H9 (cell line): ENCODE data around the gene SEMA3E. TPM values are rescaled to one million over a fixed set of nuclear protein-coding genes. Genes with fewer than 3 reads are reported as not detected.

Source experiments
- DNase-seq: peaks from one replicate; pipeline ENCODE4 v3.0.0-alpha.2; 2017
- H2AFZ ChIP-seq: one replicate; pipeline ENCODE4 v1.6.1; 2013; ENCODE audit warnings: mild to moderate bottlenecking, low read length, control low read depth, moderate library complexity
- H2AK5ac ChIP-seq: 2 replicates; pipeline ENCODE4 v1.6.1; 2013; ENCODE audit warnings: low read length, control low read depth, mixed read lengths; ENCODE audit not compliant: insufficient read length
- H2BK120ac ChIP-seq: one replicate; pipeline ENCODE4 v1.6.1; 2013; ENCODE audit warnings: low read depth, mild to moderate bottlenecking, low read length, control low read depth, inconsistent platforms; ENCODE audit not compliant: poor library complexity, severe bottlenecking
- H2BK12ac ChIP-seq: 2 replicates; pipeline ENCODE4 v1.6.1; 2013; ENCODE audit warnings: low read length, control low read depth, mixed read lengths, low read depth; ENCODE audit not compliant: insufficient read length
- H2BK15ac ChIP-seq: 2 replicates; pipeline ENCODE4 v1.6.1; 2013; ENCODE audit warnings: low read depth, low read length, control low read depth
- H2BK20ac ChIP-seq: one replicate; pipeline ENCODE4 v1.6.1; 2013; ENCODE audit warnings: low read depth, mild to moderate bottlenecking, low read length, control low read depth, inconsistent platforms; ENCODE audit not compliant: poor library complexity, severe bottlenecking
- H2BK5ac ChIP-seq: 2 replicates; pipeline ENCODE4 v1.6.1; 2013; ENCODE audit warnings: low read length, control low read depth, mixed read lengths; ENCODE audit not compliant: insufficient read length
- H3K14ac ChIP-seq: 2 replicates; pipeline ENCODE4 v1.6.1; 2013; ENCODE audit warnings: low read length, control low read depth; ENCODE audit not compliant: insufficient read depth
- H3K18ac ChIP-seq: 2 replicates; pipeline ENCODE4 v1.6.1; 2013; ENCODE audit warnings: low read depth, mild to moderate bottlenecking, mixed read lengths, low read length, control low read depth; ENCODE audit not compliant: insufficient read length
- H3K23ac ChIP-seq: 2 replicates; pipeline ENCODE4 v1.6.1; 2013; ENCODE audit warnings: low read length, control low read depth, mixed read lengths, low read depth; ENCODE audit not compliant: insufficient read length
- H3K23me2 ChIP-seq: 2 replicates; pipeline ENCODE4 v1.6.1; 2013; ENCODE audit warnings: low read depth, mild to moderate bottlenecking, mixed read lengths, low read length, control low read depth; ENCODE audit not compliant: insufficient read length, poor library complexity, severe bottlenecking
- H3K27ac ChIP-seq: 2 replicates; pipeline ENCODE4 v1.5.1; 2013; ENCODE audit warnings: low read length, control low read depth, mixed read lengths, low read depth; ENCODE audit not compliant: insufficient read length
- H3K27me3 ChIP-seq: 2 replicates; pipeline ENCODE4 v1.6.1; 2013; ENCODE audit warnings: low read length, control low read depth, inconsistent platforms; ENCODE audit not compliant: insufficient read depth
- H3K4ac ChIP-seq: 2 replicates; pipeline ENCODE4 v1.6.1; 2013; ENCODE audit warnings: low read depth, mild to moderate bottlenecking, control low read depth, inconsistent platforms, low read length, moderate library complexity
- H3K4me1 ChIP-seq: 2 replicates; pipeline ENCODE4 v1.6.1; 2013; ENCODE audit warnings: low read length, control low read depth, inconsistent platforms; ENCODE audit not compliant: insufficient read depth
- H3K4me2 ChIP-seq: 2 replicates; pipeline ENCODE4 v1.6.1; 2013; ENCODE audit warnings: low read length, control low read depth, mixed read lengths; ENCODE audit not compliant: insufficient read length, insufficient read depth
- H3K56ac ChIP-seq: 2 replicates; pipeline ENCODE4 v1.6.1; 2013; ENCODE audit warnings: low read depth, mild to moderate bottlenecking, mixed read lengths, low read length, control low read depth; ENCODE audit not compliant: insufficient read length
- H3K79me1 ChIP-seq: 2 replicates; pipeline ENCODE4 v1.6.1; 2013; ENCODE audit warnings: low read depth, mild to moderate bottlenecking, moderate library complexity, low read length, control low read depth, inconsistent platforms; ENCODE audit not compliant: insufficient read depth, poor library complexity, severe bottlenecking
- H3K79me2 ChIP-seq: 2 replicates; pipeline ENCODE4 v1.6.1; 2013; ENCODE audit warnings: low read length, control low read depth, inconsistent platforms; ENCODE audit not compliant: insufficient read depth
- H3K9ac ChIP-seq: 2 replicates; pipeline ENCODE4 v1.6.1; 2013; ENCODE audit warnings: low read length, control low read depth, mixed read lengths; ENCODE audit not compliant: insufficient read length; ENCODE audit errors: extremely low read depth
- H3K9me3 ChIP-seq: one replicate; pipeline ENCODE4 v1.6.1; 2013; ENCODE audit warnings: low read depth, low read length, inconsistent platforms; ENCODE audit not compliant: control insufficient read depth
- H3T11ph ChIP-seq: one replicate; pipeline ENCODE4 v1.6.1; 2013; ENCODE audit warnings: mild to moderate bottlenecking, low read length, control low read depth, inconsistent platforms
- H4K20me1 ChIP-seq: one replicate; pipeline ENCODE4 v1.6.1; 2013; ENCODE audit not compliant: control insufficient read depth, insufficient read length, insufficient read depth
- H4K5ac ChIP-seq: 2 replicates; pipeline ENCODE4 v1.6.1; 2013; ENCODE audit warnings: low read depth, mild to moderate bottlenecking, mixed read lengths, low read length, control low read depth; ENCODE audit not compliant: insufficient read length
- H4K8ac ChIP-seq: replicated peaks from 2 replicates; pipeline ENCODE4 v1.6.1; 2013; ENCODE audit warnings: low read length, control low read depth, mixed read lengths, low read depth; ENCODE audit not compliant: insufficient read length
- H4K91ac ChIP-seq: 2 replicates; pipeline ENCODE4 v1.6.1; 2013; ENCODE audit warnings: low read depth, mild to moderate bottlenecking, moderate library complexity, mixed read lengths, low read length, control low read depth; ENCODE audit not compliant: insufficient read length
- H3K27ac Mint-ChIP-seq, 3 experiments: 2 replicates in 2 of 3; 3 replicates in 1 of 3; pipeline ENCODE4 v1.8.0; 2020 to 2021; ENCODE audit warnings: mixed read lengths in 3 of 3, mild to moderate bottlenecking in 1 of 3, moderate library complexity in 1 of 3
- H3K27me3 Mint-ChIP-seq: 2 replicates; pipeline ENCODE4 v1.8.0; 2021; ENCODE audit warnings: low read depth, mild to moderate bottlenecking, moderate library complexity, mixed read lengths
- H3K36me3 Mint-ChIP-seq, 3 experiments: 2 replicates in 2 of 3; 3 replicates in 1 of 3; pipeline ENCODE4 v1.8.0; 2020 to 2021; ENCODE audit warnings: low read depth in 3 of 3, mixed read lengths in 3 of 3; ENCODE audit not compliant: insufficient read depth in 1 of 3
- H3K4me1 Mint-ChIP-seq, 2 experiments: 2 replicates each; pipeline ENCODE4 v1.8.0; 2020; ENCODE audit warnings: mixed read lengths in 2 of 2
- H3K4me3 Mint-ChIP-seq, 2 experiments: 2 replicates in 1 of 2; 3 replicates in 1 of 2; pipeline ENCODE4 v1.8.0; 2020 to 2021; ENCODE audit warnings: mild to moderate bottlenecking in 2 of 2, mixed read lengths in 2 of 2, moderate library complexity in 1 of 2
- H3K9me3 Mint-ChIP-seq, 2 experiments: 2 replicates in 1 of 2; 3 replicates in 1 of 2; pipeline ENCODE4 v1.8.0; 2020; ENCODE audit warnings: mild to moderate bottlenecking in 2 of 2, mixed read lengths in 2 of 2, moderate library complexity in 1 of 2
- CTCF ChIP-seq: fragments of 200-600 bp; sonication (generic); conservative IDR thresholded peaks from 3 replicates; pipeline ENCODE4 v1.8.0; 2021; ENCODE audit warnings: antibody characterized with exemption, mild to moderate bottlenecking
- WGBS: extraction: QIAGEN DNeasy Blood & Tissue Kit; methylation state at CpG from one replicate; pipeline ENCODE4 v1.1.7; 2013; ENCODE audit warnings: missing lambda C conversion rate, low lambda C conversion rate, mixed read lengths; ENCODE audit not compliant: insufficient read length; ENCODE audit errors: extremely low coverage; 5-methylcytosine and 5-hydroxymethylcytosine counted together
- long read RNA-seq: library from polyadenylated mRNA; unstranded; transcript quantifications from one replicate; pipeline ENCODE4 v2.0.0, GENCODE V29; 2020
- total RNA-seq: library from RNA; stranded (reverse); gene quantifications from 2 replicates; pipeline ENCODE4 v1.2.1, GENCODE V29; 2021

The SEMA3E gene
- 0.39 and 0.61 TPM in 2 replicates for total RNA-seq
- long read RNA-seq, partial matches to known transcripts: 0 of 10 reads
- long read RNA-seq, other reads (novel, unspliced or antisense): 10 of 10 reads

DNA sequence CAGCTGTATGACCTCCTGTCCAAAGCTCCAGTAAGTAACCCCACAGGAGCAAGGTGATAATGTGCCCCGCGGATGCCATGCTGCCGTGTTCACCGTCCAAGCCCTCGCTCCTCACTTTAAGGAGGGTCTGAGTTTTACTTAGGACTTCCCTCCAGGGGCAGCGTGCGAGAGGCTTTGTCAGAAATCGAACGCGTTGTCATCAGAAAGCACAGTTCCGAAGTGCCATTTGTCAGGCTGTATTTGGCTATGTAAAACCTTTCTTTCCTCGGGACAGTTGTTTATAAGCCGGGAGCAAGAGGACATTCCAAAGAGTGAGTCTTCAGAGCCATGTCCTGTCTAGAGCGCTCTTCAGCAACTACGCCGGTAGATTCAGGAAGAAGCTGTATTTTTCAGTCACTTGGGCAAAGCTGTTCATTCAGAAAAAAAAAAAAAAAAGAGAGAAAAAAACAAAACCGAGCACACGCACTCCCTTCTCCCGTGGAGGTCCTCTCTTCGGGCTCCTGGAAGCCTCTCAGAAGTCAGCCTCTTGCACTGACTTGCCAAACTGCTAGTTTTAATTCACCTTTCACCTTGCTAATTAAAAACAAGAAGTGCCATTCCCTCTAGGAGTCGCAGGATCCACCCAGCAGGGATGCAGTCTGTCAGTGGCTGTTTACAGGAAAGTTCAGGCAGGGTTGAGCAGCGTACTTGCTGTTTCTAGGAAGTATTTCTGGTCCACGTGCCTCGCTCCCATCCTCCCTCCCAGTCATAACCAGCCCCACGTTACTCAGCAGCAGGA is at the start of gene SEMA3E:
Gene SEMA3E, minus strand, starts transcription at position 676 of the 778 bp plus-strand sequence.
- Histone ChIP-seq H2BK12ac (no peak within 1 kb of the TSS), H2BK15ac (no peak within 1 kb of the TSS), H4K8ac (no peak within 1 kb of the TSS), H2BK5ac (no peak within 1 kb of the TSS), H2AK5ac (no peak within 1 kb of the TSS), H3K9ac (no peak within 1 kb of the TSS), H3K56ac (no peak within 1 kb of the TSS), H4K5ac (no peak within 1 kb of the TSS), H3T11ph (no peak within 1 kb of the TSS), H3K79me1 (no peaks in the 10 kb centered on the region), H3K14ac (no peak within 1 kb of the TSS; the same call in 1 of the 2 replicates), H3K9me3 (no peaks in the 10 kb centered on the region), H3K18ac (no peak within 1 kb of the TSS), H3K27me3 (no peaks in the 10 kb centered on the region), H3K79me2 (no peaks in the 10 kb centered on the region), H3K23ac (no peak within 1 kb of the TSS), H3K23me2 (peaks cover 7% of the 10 kb centered on the region), H2BK20ac (no peak within 1 kb of the TSS), H2BK120ac (no peak within 1 kb of the TSS), H3K27ac (no peak within 1 kb of the TSS), H4K20me1 (no peaks in the 10 kb centered on the region), H3K4ac (no peak within 1 kb of the TSS), H3K4me1 (no peaks in the 10 kb centered on the region), H4K91ac (no peak within 1 kb of the TSS), H3K4me2 (peak within 1 kb of the TSS; percentile 83), H2AFZ (peak within 1 kb of the TSS; percentile 3)
- H3K27ac Mint-ChIP-seq: no peak within 1 kb of the TSS; a peak in 2 of 7 replicates
- WGBS: no CpG with 5 or more reads among the region's 25 CpGs
- H3K27me3 Mint-ChIP-seq: peaks cover 2% of the 10 kb centered on the region
- DNase-seq: peak; percentile 65
- peak within 1 kb of the TSS; percentile 67 to 80 for H3K4me3 Mint-ChIP-seq
- H3K4me1 Mint-ChIP-seq: peaks cover 13 to 19% of the 10 kb centered on the region in 2 experiments
- peak; percentile 41; the same call in 2 of the 3 replicates for TF ChIP-seq CTCF
- H3K36me3 Mint-ChIP-seq: no peaks in the 10 kb centered on the region; a peak in 1 of 7 replicates
- no peaks in the 10 kb centered on the region for H3K9me3 Mint-ChIP-seq
